ENCODE data around the gene SPECC1. TPM values are rescaled to one million over a fixed set of nuclear protein-coding genes. Genes with fewer than 3 reads are reported as not detected.

SPECC1 gene
- total RNA-seq, 1 experiment from 2014 or later: 103 TPM

- Mint-ChIP-seq H3K36me3 (no peaks in the 10 kb centered on the region), H3K27ac (no peak overlapping the region), H3K4me1 (peaks cover 10% of the 10 kb centered on the region), H3K27me3 (ENCODE audit: low read depth) (no peaks in the 10 kb centered on the region), H3K4me3 (no peak overlapping the region), H3K9me3 (no peaks in the 10 kb centered on the region)
- CTCF ChIA-PET: interaction anchor here (1.1 to 1.9 kb wide), 2 partner anchors 33 to 79 kb away, joined by 3 to 8 read pairs; no protein-coding TSS in a partner anchor
- DNase-seq (ENCODE audit: low spot score) (no peak), ATAC-seq (no peak)
- no peak for TF ChIP-seq IRF1 (CRISPR knock-in tag; IDR thresholded peaks at IDR 0.05)
- no peak for TF ChIP-seq TEAD1 (CRISPR knock-in tag; IDR thresholded peaks at IDR 0.05)
- TF ChIP-seq SP1 (CRISPR knock-in tag; conservative IDR thresholded peaks at IDR 0.05): no peak
- TF ChIP-seq E2F4 (CRISPR knock-in tag; IDR thresholded peaks at IDR 0.05; ENCODE audit: borderline replicate concordance, low read depth): no peak
- no peak for TF ChIP-seq GABPB1 (CRISPR knock-in tag; IDR thresholded peaks at IDR 0.05)
- TF ChIP-seq ZNF396 (CRISPR knock-in tag; IDR thresholded peaks at IDR 0.05; ENCODE audit: borderline replicate concordance): no peak
- TF ChIP-seq CREM (CRISPR knock-in tag; IDR thresholded peaks at IDR 0.05): no peak
- TF ChIP-seq USF2 (CRISPR knock-in tag; IDR thresholded peaks at IDR 0.05): no peak
- no peak for TF ChIP-seq ZNF423 (CRISPR knock-in tag; IDR thresholded peaks at IDR 0.05)
- no peak for TF ChIP-seq NFE2L1 (CRISPR knock-in tag; IDR thresholded peaks at IDR 0.05)
- no peak for TF ChIP-seq RORB (CRISPR knock-in tag; IDR thresholded peaks at IDR 0.05)
- TF ChIP-seq USF1 (CRISPR knock-in tag; IDR thresholded peaks at IDR 0.05): no peak
- TF ChIP-seq ZBTB43 (CRISPR knock-in tag; IDR thresholded peaks at IDR 0.05): no peak
- no peak for TF ChIP-seq ESRRA (CRISPR knock-in tag; IDR thresholded peaks at IDR 0.05; ENCODE audit: borderline replicate concordance)
- TF ChIP-seq JAZF1 (CRISPR knock-in tag; IDR thresholded peaks at IDR 0.05): no peak
- POLR2A ChIA-PET: no interaction called here
Observed at GRCh38 chr17:20043021-20043420, 33.9 kb downstream of the SPECC1 start.

- H3K4me1 Mint-ChIP-seq: peaks cover 10% of the 10 kb centered on the region
- H3K36me3 Mint-ChIP-seq: no peaks in the 10 kb centered on the region
- TF ChIP-seq NR1H2 (CRISPR knock-in tag; IDR thresholded peaks at IDR 0.05): no peak
- no peak for TF ChIP-seq AFF4 (CRISPR knock-in tag; IDR thresholded peaks at IDR 0.05; ENCODE audit: borderline replicate concordance)
- TF ChIP-seq JAZF1 (CRISPR knock-in tag; IDR thresholded peaks at IDR 0.05): no peak
- no peak for TF ChIP-seq HMGXB4 (CRISPR knock-in tag; IDR thresholded peaks at IDR 0.05)
- no peak for TF ChIP-seq MXD4 (CRISPR knock-in tag; IDR thresholded peaks at IDR 0.05; ENCODE audit: borderline replicate concordance)
- no peak for TF ChIP-seq ZNF263 (CRISPR knock-in tag; IDR thresholded peaks at IDR 0.05; ENCODE audit: low read depth)
- TF ChIP-seq NFYB (CRISPR knock-in tag; conservative IDR thresholded peaks at IDR 0.05; ENCODE audit: low read depth): no peak
- no peak for TF ChIP-seq ETV6 (CRISPR knock-in tag; IDR thresholded peaks at IDR 0.05)
- no peaks in the 10 kb centered on the region for H3K27me3 Mint-ChIP-seq (ENCODE audit: low read depth)
- no peak overlapping the region for H3K27ac Mint-ChIP-seq
- no peaks in the 10 kb centered on the region for H3K9me3 Mint-ChIP-seq
- ChIA-PET CTCF (no interaction called here), POLR2A (no interaction called here)
- H3K4me3 Mint-ChIP-seq: no peak overlapping the region
- DNase-seq (ENCODE audit: low spot score): no peak
- no peak for ATAC-seq
Observed at GRCh38 chr17:20045476-20045875, 36.3 kb downstream of the SPECC1 start.
